Gastroesophageal sphincter (tissue), 3 donors: Measurements from ENCODE around the gene VTI1A.

ENCODE experiments used
- CTCF ChIP-seq, 4 experiments: fragments of 200-600 bp in 2 of 4; fragments of 450-650 bp in 2 of 4; sonication (generic) in 1 of 4; IDR thresholded peaks; one replicate each; pipeline ENCODE4 v1.5.1; 2017 to 2019; ENCODE audit warnings: antibody characterized with exemption in 4 of 4, mild to moderate bottlenecking in 2 of 4, moderate library complexity in 2 of 4
- POLR2AphosphoS5 ChIP-seq: sonication (generic); formaldehyde crosslinking; IDR thresholded peaks from one replicate; pipeline ENCODE4 v1.6.1; 2017; ENCODE audit warnings: antibody characterized with exemption

- no peak for TF ChIP-seq CTCF (IDR thresholded peaks at IDR 0.05)
- no peak for TF ChIP-seq POLR2AphosphoS5
Observed at GRCh38 chr10:112650588-112651030, 203.6 kb downstream of the VTI1A start.
